HEK293 (cell line): ENCODE measurements around the gene TSPAN1.
A peak's percentile ranks its signal among the peaks of the same experiment; 100 is the strongest.

Experiments used
- CTCF ChIA-PET: fragments of 350-600 bp; formaldehyde crosslinking; extraction: SDS; loops from one replicate; lab custom pipeline; 2021; ENCODE audit warnings: antibody characterized with exemption; lab: Yijun Ruan, JAX
- POLR2A ChIA-PET: fragments of 300-600 bp; formaldehyde crosslinking; extraction: SDS; loops from one replicate; lab custom pipeline; 2020; ENCODE audit warnings: antibody characterized with exemption, inconsistent platforms; lab: Yijun Ruan, JAX
- H3K27ac ChIP-seq: fragments of 200-500 bp; sonication (Bioruptor generic); 2 replicates; pipeline ENCODE4 v1.5.1; 2014; ENCODE audit warnings: low read depth, low read length, control low read depth, inconsistent platforms; ENCODE audit errors: extremely low read depth
- H3K36me3 ChIP-seq, 2 experiments: fragments of 200-500 bp in 1 of 2; sonication (Bioruptor generic) in 1 of 2; 1 replicate in 1 of 2; 2 replicates in 1 of 2; pipeline ENCODE4 v1.5.1; 2014 to 2017; ENCODE audit warnings: inconsistent platforms in 2 of 2, low read length in 2 of 2; ENCODE audit not compliant: control insufficient read depth in 2 of 2, insufficient read depth in 1 of 2
- H3K4me1 ChIP-seq: fragments of 200-500 bp; sonication (Bioruptor generic); 2 replicates; pipeline ENCODE4 v1.5.1; 2014; ENCODE audit warnings: mild to moderate bottlenecking, low read length, inconsistent platforms; ENCODE audit not compliant: control insufficient read depth, insufficient read depth
- H3K4me3 ChIP-seq: 2 replicates; pipeline ENCODE4 v1.5.1; 2011; ENCODE audit warnings: low read depth, mild to moderate bottlenecking, control low read depth, low read length, moderate library complexity
- H3K9me3 ChIP-seq: fragments of 200-500 bp; sonication (Bioruptor generic); 2 replicates; pipeline ENCODE4 v1.5.1; 2014; ENCODE audit warnings: low read depth, low read length, inconsistent platforms; ENCODE audit not compliant: control insufficient read depth, insufficient read depth
- ZBTB48 ChIP-seq: fragments of 450-650 bp; formaldehyde crosslinking; IDR thresholded peaks from 2 replicates; pipeline ENCODE4 v1.5.1; 2016; ENCODE audit warnings: missing biosample characterization, missing genetic modification characterization
- ZFP37 ChIP-seq: fragments of 450-650 bp; formaldehyde crosslinking; IDR thresholded peaks from 2 replicates; pipeline ENCODE4 v1.5.1; 2016; ENCODE audit warnings: missing biosample characterization, missing genetic modification characterization
- ZNF175 ChIP-seq: fragments of 450-650 bp; formaldehyde crosslinking; IDR thresholded peaks from 2 replicates; pipeline ENCODE4 v1.5.1; 2016; ENCODE audit warnings: missing biosample characterization, missing genetic modification characterization
- ZNF211 ChIP-seq: fragments of 450-650 bp; formaldehyde crosslinking; IDR thresholded peaks from 2 replicates; pipeline ENCODE4 v1.5.1; 2016; ENCODE audit warnings: low read depth, missing biosample characterization, missing genetic modification characterization
- ZNF366 ChIP-seq: fragments of 450-650 bp; formaldehyde crosslinking; conservative IDR thresholded peaks from 2 replicates; pipeline ENCODE4 v1.5.1; 2016; ENCODE audit warnings: missing biosample characterization, missing genetic modification characterization
- ZNF394 ChIP-seq: fragments of 450-650 bp; formaldehyde crosslinking; IDR thresholded peaks from 2 replicates; pipeline ENCODE4 v1.5.1; 2016; ENCODE audit warnings: missing biosample characterization, missing genetic modification characterization, mild to moderate bottlenecking, moderate library complexity, borderline replicate concordance
- ZNF416 ChIP-seq: fragments of 450-650 bp; formaldehyde crosslinking; IDR thresholded peaks from 2 replicates; pipeline ENCODE4 v1.5.1; 2016; ENCODE audit warnings: missing biosample characterization, missing genetic modification characterization
- ZNF426 ChIP-seq: fragments of 450-650 bp; formaldehyde crosslinking; IDR thresholded peaks from 2 replicates; pipeline ENCODE4 v1.5.1; 2017; ENCODE audit warnings: missing biosample characterization, missing genetic modification characterization, mild to moderate bottlenecking, inconsistent platforms, moderate library complexity
- ZNF621 ChIP-seq: fragments of 450-650 bp; formaldehyde crosslinking; IDR thresholded peaks from 2 replicates; pipeline ENCODE4 v1.5.1; 2017; ENCODE audit warnings: missing biosample characterization, missing genetic modification characterization
- ZXDB ChIP-seq: fragments of 450-650 bp; formaldehyde crosslinking; IDR thresholded peaks from 2 replicates; pipeline ENCODE4 v1.5.1; 2016; ENCODE audit warnings: missing biosample characterization, missing genetic modification characterization
- TF ChIP-seq, protein P1 (sequence below): fragments of 450-650 bp; formaldehyde crosslinking; IDR thresholded peaks from 2 replicates; pipeline ENCODE4 v1.5.1; 2017; ENCODE audit warnings: missing biosample characterization, mild to moderate bottlenecking, missing genetic modification characterization, moderate library complexity
- TF ChIP-seq, protein P2 (sequence below): fragments of 450-650 bp; IDR thresholded peaks from 2 replicates; pipeline ENCODE4 v1.5.1; 2018; ENCODE audit warnings: missing biosample characterization, mild to moderate bottlenecking, missing genetic modification characterization
- TF ChIP-seq, protein P3 (sequence below): fragments of 450-650 bp; formaldehyde crosslinking; IDR thresholded peaks from 2 replicates; pipeline ENCODE4 v1.5.1; 2016; ENCODE audit warnings: missing biosample characterization, missing genetic modification characterization
- TF ChIP-seq, protein P4 (sequence below): fragments of 450-650 bp; formaldehyde crosslinking; IDR thresholded peaks from 2 replicates; pipeline ENCODE4 v1.5.1; 2016; ENCODE audit warnings: missing biosample characterization, missing genetic modification characterization
- TF ChIP-seq, protein P5 (sequence below): fragments of 450-650 bp; formaldehyde crosslinking; IDR thresholded peaks from 2 replicates; pipeline ENCODE4 v1.5.1; 2016; ENCODE audit warnings: missing biosample characterization, missing genetic modification characterization
- TF ChIP-seq, protein P6 (sequence below): fragments of 450-650 bp; formaldehyde crosslinking; IDR thresholded peaks from 2 replicates; pipeline ENCODE4 v1.5.1; 2016; ENCODE audit warnings: missing biosample characterization, missing genetic modification characterization
- TF ChIP-seq, protein P7 (sequence below): fragments of 450-650 bp; formaldehyde crosslinking; IDR thresholded peaks from 2 replicates; pipeline ENCODE4 v1.5.1; 2017; ENCODE audit warnings: missing biosample characterization, missing genetic modification characterization

The TSPAN1 gene

DNA sequence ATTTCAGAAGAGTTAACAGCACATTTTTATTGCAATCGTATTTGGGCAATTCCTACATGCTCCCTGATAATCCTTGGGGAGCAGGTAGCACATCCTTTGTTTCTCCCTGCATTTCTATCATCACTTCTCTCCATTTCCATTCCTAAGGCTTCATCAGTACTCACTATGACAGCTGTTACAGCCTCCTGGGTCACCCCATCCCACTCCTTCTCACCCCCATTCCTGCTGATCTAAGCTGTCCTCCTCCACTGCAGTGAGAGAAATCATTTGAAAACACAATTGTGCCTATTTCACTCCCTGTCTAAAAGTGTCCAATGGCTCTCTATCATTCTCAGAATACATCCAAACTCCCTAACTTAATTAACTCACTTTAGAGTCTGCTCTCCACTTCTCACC, 17.0 kb upstream of the TSPAN1 start (continued):
- TF ChIP-seq, protein P1, sequence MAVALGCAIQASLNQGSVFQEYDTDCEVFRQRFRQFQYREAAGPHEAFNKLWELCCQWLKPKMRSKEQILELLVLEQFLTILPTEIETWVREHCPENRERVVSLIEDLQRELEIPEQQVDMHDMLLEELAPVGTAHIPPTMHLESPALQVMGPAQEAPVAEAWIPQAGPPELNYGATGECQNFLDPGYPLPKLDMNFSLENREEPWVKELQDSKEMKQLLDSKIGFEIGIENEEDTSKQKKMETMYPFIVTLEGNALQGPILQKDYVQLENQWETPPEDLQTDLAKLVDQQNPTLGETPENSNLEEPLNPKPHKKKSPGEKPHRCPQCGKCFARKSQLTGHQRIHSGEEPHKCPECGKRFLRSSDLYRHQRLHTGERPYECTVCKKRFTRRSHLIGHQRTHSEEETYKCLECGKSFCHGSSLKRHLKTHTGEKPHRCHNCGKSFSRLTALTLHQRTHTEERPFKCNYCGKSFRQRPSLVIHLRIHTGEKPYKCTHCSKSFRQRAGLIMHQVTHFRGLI (tag by site-specific recombination), result no peak
- TF ChIP-seq ZNF211 (tag by site-specific recombination) (no peak), ZNF416 (no peak), ZBTB48 (no peak), ZFP37 (tag by site-specific recombination) (no peak), ZNF621 (no peak)
- TF ChIP-seq, protein P2, sequence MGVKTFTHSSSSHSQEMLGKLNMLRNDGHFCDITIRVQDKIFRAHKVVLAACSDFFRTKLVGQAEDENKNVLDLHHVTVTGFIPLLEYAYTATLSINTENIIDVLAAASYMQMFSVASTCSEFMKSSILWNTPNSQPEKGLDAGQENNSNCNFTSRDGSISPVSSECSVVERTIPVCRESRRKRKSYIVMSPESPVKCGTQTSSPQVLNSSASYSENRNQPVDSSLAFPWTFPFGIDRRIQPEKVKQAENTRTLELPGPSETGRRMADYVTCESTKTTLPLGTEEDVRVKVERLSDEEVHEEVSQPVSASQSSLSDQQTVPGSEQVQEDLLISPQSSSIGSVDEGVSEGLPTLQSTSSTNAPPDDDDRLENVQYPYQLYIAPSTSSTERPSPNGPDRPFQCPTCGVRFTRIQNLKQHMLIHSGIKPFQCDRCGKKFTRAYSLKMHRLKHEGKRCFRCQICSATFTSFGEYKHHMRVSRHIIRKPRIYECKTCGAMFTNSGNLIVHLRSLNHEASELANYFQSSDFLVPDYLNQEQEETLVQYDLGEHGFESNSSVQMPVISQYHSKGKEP (tag by site-specific recombination), result no peak
- TF ChIP-seq, protein P3, sequence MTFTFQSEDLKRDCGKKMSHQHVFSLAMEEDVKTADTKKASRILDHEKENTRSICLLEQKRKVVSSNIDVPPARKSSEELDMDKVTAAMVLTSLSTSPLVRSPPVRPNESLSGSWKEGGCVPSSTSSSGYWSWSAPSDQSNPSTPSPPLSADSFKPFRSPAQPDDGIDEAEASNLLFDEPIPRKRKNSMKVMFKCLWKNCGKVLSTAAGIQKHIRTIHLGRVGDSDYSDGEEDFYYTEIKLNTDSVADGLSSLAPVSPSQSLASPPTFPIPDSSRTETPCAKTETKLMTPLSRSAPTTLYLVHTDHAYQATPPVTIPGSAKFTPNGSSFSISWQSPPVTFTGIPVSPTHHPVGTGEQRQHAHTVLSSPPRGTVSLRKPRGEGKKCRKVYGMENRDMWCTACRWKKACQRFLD, result no peak
- TF ChIP-seq, all 188 proteins: peak for 0

DNA sequence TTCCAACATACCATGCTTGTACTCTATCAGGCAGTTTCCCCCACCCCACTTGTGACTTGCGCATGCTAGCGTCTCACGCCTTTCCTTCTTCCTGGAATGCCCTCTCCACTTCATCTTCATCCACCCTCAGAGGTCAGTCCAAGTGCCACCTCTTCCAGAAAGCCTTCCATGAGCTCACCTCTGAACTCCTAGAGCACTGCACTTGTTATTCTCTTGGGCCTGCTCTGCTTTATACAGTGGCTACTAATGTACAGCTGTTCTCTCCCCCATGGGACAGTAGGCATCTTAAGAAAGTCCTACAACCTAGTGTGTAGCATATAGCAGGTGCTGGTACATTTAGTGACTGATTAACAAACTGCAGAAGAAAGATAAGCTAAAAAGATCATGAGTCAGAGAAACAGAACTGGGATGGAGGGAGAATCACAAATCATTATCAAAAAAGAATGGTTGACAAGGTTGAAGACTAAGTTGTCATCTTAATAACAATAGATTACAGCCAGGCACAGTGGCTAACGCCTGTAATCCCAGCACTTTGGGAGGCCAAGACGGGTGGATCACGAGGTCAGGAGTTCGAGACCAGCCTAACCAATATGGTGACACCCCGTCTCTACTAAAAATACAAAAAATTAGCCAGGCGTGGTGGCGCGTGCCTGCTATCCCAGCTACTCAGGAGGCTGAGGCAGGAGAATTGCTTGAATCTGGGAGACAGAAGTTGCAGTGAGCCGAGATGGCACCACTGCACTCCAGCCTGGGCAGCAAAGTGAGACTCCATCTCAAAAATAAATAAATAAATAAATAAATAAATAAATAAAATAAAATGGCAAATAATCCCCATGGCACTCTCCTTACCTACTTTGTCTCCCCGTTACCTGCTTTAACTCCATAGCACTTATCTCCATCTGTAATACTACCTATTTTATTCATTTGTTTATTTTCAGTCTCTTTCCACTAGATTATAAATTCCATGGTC, 16.3 kb upstream of the TSPAN1 start:
- Histone ChIP-seq H3K36me3 (no peaks in the 10 kb centered on the region), H3K27ac (no peak overlapping the region), H3K4me3 (no peak overlapping the region), H3K9me3 (no peaks in the 10 kb centered on the region), H3K4me1 (no peaks in the 10 kb centered on the region)
- CTCF ChIA-PET, result interaction anchor here (1.0 to 1.3 kb wide), 2 partner anchors 14 to 121 kb away, joined by 3 to 4 read pairs; no protein-coding TSS in a partner anchor
- POLR2A ChIA-PET, result no interaction called here
- TF ChIP-seq ZNF175 (no peak), ZNF426 (tag by site-specific recombination) (peak; percentile 24), ZNF366 (no peak), ZNF394 (peak; percentile 33; the same call in 1 of the 2 replicates), ZXDB (0 out of 2 replicates have a peak, but pooled peaks have one; percentile 19)
- TF ChIP-seq, protein P4, sequence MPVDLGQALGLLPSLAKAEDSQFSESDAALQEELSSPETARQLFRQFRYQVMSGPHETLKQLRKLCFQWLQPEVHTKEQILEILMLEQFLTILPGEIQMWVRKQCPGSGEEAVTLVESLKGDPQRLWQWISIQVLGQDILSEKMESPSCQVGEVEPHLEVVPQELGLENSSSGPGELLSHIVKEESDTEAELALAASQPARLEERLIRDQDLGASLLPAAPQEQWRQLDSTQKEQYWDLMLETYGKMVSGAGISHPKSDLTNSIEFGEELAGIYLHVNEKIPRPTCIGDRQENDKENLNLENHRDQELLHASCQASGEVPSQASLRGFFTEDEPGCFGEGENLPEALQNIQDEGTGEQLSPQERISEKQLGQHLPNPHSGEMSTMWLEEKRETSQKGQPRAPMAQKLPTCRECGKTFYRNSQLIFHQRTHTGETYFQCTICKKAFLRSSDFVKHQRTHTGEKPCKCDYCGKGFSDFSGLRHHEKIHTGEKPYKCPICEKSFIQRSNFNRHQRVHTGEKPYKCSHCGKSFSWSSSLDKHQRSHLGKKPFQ (tag by site-specific recombination), result no peak

DNA sequence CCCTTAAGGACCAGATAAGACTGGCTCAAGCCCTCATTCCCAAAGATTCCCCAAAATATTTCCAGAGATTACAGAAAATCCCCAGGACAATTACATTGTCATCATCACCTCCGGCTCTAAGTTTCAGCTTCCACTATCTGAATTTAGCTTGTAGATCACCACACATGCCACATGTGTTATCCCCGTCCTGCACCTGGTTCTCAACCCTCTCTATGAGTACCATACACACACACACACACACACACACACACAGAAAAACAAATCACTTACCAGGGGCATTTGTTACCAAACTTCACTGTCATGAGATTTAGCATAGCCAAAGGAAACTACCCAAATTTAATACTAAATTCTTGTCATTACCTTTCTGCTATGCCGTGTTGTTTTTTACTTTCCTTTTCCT, 15.4 kb upstream of the TSPAN1 start:
- H3K9me3 ChIP-seq, result no peaks in the 10 kb centered on the region
- H3K4me3 ChIP-seq, result no peak overlapping the region
- ChIA-PET CTCF (interaction anchor here (0.7 to 1.0 kb wide), 2 partner anchors 13 to 28 kb away, joined by 3 read pairs; no protein-coding TSS in a partner anchor), POLR2A (interaction anchor here (0.5 kb wide), 1 partner anchor 18 kb away, joined by 3 read pairs; no protein-coding TSS in a partner anchor)
- TF ChIP-seq, protein P5, sequence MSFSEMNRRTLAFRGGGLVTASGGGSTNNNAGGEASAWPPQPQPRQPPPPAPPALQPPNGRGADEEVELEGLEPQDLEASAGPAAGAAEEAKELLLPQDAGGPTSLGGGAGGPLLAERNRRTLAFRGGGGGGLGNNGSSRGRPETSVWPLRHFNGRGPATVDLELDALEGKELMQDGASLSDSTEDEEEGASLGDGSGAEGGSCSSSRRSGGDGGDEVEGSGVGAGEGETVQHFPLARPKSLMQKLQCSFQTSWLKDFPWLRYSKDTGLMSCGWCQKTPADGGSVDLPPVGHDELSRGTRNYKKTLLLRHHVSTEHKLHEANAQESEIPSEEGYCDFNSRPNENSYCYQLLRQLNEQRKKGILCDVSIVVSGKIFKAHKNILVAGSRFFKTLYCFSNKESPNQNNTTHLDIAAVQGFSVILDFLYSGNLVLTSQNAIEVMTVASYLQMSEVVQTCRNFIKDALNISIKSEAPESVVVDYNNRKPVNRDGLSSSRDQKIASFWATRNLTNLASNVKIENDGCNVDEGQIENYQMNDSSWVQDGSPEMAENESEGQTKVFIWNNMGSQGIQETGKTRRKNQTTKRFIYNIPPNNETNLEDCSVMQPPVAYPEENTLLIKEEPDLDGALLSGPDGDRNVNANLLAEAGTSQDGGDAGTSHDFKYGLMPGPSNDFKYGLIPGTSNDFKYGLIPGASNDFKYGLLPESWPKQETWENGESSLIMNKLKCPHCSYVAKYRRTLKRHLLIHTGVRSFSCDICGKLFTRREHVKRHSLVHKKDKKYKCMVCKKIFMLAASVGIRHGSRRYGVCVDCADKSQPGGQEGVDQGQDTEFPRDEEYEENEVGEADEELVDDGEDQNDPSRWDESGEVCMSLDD (tag by site-specific recombination), result no peak
- TF ChIP-seq, protein P6, sequence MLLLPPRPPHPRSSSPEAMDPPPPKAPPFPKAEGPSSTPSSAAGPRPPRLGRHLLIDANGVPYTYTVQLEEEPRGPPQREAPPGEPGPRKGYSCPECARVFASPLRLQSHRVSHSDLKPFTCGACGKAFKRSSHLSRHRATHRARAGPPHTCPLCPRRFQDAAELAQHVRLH (tag by site-specific recombination), result no peak
- TF ChIP-seq, protein P7, sequence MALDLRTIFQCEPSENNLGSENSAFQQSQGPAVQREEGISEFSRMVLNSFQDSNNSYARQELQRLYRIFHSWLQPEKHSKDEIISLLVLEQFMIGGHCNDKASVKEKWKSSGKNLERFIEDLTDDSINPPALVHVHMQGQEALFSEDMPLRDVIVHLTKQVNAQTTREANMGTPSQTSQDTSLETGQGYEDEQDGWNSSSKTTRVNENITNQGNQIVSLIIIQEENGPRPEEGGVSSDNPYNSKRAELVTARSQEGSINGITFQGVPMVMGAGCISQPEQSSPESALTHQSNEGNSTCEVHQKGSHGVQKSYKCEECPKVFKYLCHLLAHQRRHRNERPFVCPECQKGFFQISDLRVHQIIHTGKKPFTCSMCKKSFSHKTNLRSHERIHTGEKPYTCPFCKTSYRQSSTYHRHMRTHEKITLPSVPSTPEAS (tag by site-specific recombination), result peak; percentile 54; the same call in 1 of the 2 replicates
- no peak overlapping the region for H3K27ac ChIP-seq
- H3K36me3 ChIP-seq, result no peaks in the 10 kb centered on the region
- no peaks in the 10 kb centered on the region for H3K4me1 ChIP-seq
